Mucosa of descending colon (tissue), 3 donors: ENCODE data around the gene ANKRD22. TPM values are rescaled to one million over a fixed set of nuclear protein-coding genes. Genes with fewer than 3 reads are reported as not detected.

Source experiments
- ATAC-seq: fragments of 200-7000 bp; cut with Tn5 transposase; one replicate; pipeline ENCODE4 v1.9.1; 2020; ENCODE audit warnings: mild to moderate bottlenecking, moderate library complexity
- DNase-seq, 3 donors: peaks; one replicate each; pipeline ENCODE4 v3.0.0-alpha.2; 2020
- H3K36me3 ChIP-seq: fragments of 200-600 bp; one replicate; pipeline ENCODE4 v1.8.0; 2021; ENCODE audit warnings: low read depth, mild to moderate bottlenecking
- H3K4me1 ChIP-seq: fragments of 200-600 bp; one replicate; pipeline ENCODE4 v1.8.0; 2021; ENCODE audit warnings: low read depth, mild to moderate bottlenecking
- H3K4me3 ChIP-seq: fragments of 200-600 bp; one replicate; pipeline ENCODE4 v1.8.0; 2021; ENCODE audit warnings: mild to moderate bottlenecking
- H3K9me3 ChIP-seq: fragments of 200-600 bp; one replicate; pipeline ENCODE4 v1.8.0; 2021; ENCODE audit warnings: mild to moderate bottlenecking
- CTCF ChIP-seq: fragments of 200-600 bp; IDR thresholded peaks from one replicate; pipeline ENCODE4 v1.8.0; 2022; ENCODE audit warnings: antibody characterized with exemption, mild to moderate bottlenecking
- intact Hi-C, 2 donors: fragments of 100-400 bp; cut with DNase I in 1 of 2; cut with micrococcal nuclease in 1 of 2; formaldehyde crosslinking; loops; one replicate each; pipeline versions ENCODE4 v1.11.0 to v1.11.1; 2022; cut with DNase I, micrococcal nuclease
- total RNA-seq, 3 donors: library from RNA; stranded (reverse); fragmentation: NEBNext Ultra II Directional in 2 of 3; extraction: Animal tissue kit (Norgen Biotek cat#: 25700) in 2 of 3; gene quantifications; one replicate each; pipeline versions ENCODE4 v1.2.1 to v1.2.4, GENCODE V29; 2021 to 2023
- donor health status: DM: no; HTN: no; CAD: no; lungs with moderate emphysema.
- donor health status: DM: no; HTN: no; CAD: no.
- donor health status: DM: no; HTN: yes; CAD: no.

ANKRD22 gene
- total RNA-seq, 3 donors from 2014 or later, result 9.0 to 30.6 (median 18.9) TPM

GRCh38 chr10:88880282-88881076 lies 28.8 kb upstream of the ANKRD22 start:
- Histone ChIP-seq H3K4me3 (peak overlapping the region; percentile 54), H3K9me3 (no peaks in the 10 kb centered on the region), H3K36me3 (no peaks in the 10 kb centered on the region), H3K4me1 (peaks cover 28% of the 10 kb centered on the region)
- TF ChIP-seq CTCF, result peak; percentile 2
- DNase-seq (peak; percentile 88 to 92 (median 90)), ATAC-seq (peak; percentile 92)
- intact Hi-C loops, result no loop called here

GRCh38 chr10:88879534-88880281 lies 28.1 kb upstream of the ANKRD22 start, which contains the start of gene STAMBPL1:
STAMBPL1 (plus strand) TSS chr10:88880245; CDS start chr10:88901709, 21,464 bp downstream.
- TF ChIP-seq CTCF, result no peak
- no peaks in the 10 kb centered on the region for H3K9me3 ChIP-seq
- DNase-seq, result peak; percentile 70 to 87 (median 84)
- intact Hi-C loops, result no loop called here
- H3K4me3 ChIP-seq, result peak within 1 kb of the TSS; percentile 54
- peaks cover 28% of the 10 kb centered on the region for H3K4me1 ChIP-seq
- H3K36me3 ChIP-seq, result no peaks in the 10 kb centered on the region
- ATAC-seq, result peak; percentile 77

GRCh38 chr10:88877298-88877697 lies 25.7 kb upstream of the ANKRD22 start:
- Histone ChIP-seq H3K36me3 (no peaks in the 10 kb centered on the region), H3K4me3 (no peak overlapping the region), H3K4me1 (peaks cover 17% of the 10 kb centered on the region), H3K9me3 (no peaks in the 10 kb centered on the region)
- no peak for DNase-seq
- no peak for ATAC-seq
- intact Hi-C loops, result no loop called here
- no peak for TF ChIP-seq CTCF

GRCh38 chr10:88875081-88875480 lies 23.4 kb upstream of the ANKRD22 start:
- intact Hi-C loops, result no loop called here
- H3K4me3 ChIP-seq, result no peak overlapping the region
- no peak for TF ChIP-seq CTCF

GRCh38 chr10:88874281-88874680 lies 22.6 kb upstream of the ANKRD22 start:
- peaks cover 3% of the 10 kb centered on the region for H3K4me1 ChIP-seq
- no peak overlapping the region for H3K4me3 ChIP-seq
- H3K36me3 ChIP-seq, result no peaks in the 10 kb centered on the region
- no peaks in the 10 kb centered on the region for H3K9me3 ChIP-seq
- DNase-seq (no peak), ATAC-seq (no peak)
- no peak for TF ChIP-seq CTCF
- intact Hi-C loops, result no loop called here

More at GRCh38 chr10:88875081-88875480, 23.4 kb upstream of the ANKRD22 start:
- Histone ChIP-seq H3K4me1 (peaks cover 9% of the 10 kb centered on the region), H3K9me3 (no peaks in the 10 kb centered on the region), H3K36me3 (no peaks in the 10 kb centered on the region)
- no peak for ATAC-seq
- DNase-seq, result no peak
